HG03025 (cell line): ENCODE results near the gene TRIM41.
"Not testable (repeated sequence)": the region's sequence is repeated elsewhere in the genome, so short reads cannot be mapped to it uniquely, and the experiment has no call there.

Source experiments
- ATAC-seq: cut with Tn5 transposase; IDR thresholded peaks from one replicate; pipeline ENCODE4 v1.9.1; 2021; ENCODE audit warnings: mild to moderate bottlenecking, moderate library complexity; ENCODE audit not compliant: unreplicated experiment, low FRiP score

The TRIM41 gene

GRCh38 chr5:181209006-181209405, 14.1 kb upstream of the TRIM41 start:
- ATAC-seq = not testable (repeated sequence)

DNA sequence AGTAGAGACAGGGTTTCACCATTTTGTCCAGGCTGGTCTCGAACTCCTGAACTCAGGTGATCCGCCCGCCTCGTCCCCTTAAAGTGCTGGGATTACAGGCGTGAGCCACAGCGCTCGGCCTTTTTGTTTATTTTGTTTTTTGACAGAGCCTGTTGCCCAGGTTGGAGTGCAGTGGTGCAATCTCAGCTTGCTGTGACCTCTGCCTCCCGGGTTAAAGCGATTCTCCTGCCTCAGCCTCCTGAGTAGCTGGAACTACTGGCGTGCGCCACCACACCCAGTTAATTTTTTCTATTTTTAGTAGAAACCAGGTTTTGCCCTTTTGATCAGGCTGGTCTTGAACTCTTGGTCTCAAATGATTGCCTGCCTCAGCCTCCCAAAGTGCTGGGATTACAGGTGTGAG, 12.9 kb upstream of the TRIM41 start:
- ATAC-seq = not testable (repeated sequence)

GRCh38 chr5:181210698-181211097, 12.4 kb upstream of the TRIM41 start:
- ATAC-seq = not testable (repeated sequence)

GRCh38 chr5:181211208-181211607, 11.9 kb upstream of the TRIM41 start:
- no peak for ATAC-seq

- no peak for ATAC-seq
These were observed 11.0 kb upstream of the TRIM41 start for GRCh38 chr5:181212080-181212479.

DNA sequence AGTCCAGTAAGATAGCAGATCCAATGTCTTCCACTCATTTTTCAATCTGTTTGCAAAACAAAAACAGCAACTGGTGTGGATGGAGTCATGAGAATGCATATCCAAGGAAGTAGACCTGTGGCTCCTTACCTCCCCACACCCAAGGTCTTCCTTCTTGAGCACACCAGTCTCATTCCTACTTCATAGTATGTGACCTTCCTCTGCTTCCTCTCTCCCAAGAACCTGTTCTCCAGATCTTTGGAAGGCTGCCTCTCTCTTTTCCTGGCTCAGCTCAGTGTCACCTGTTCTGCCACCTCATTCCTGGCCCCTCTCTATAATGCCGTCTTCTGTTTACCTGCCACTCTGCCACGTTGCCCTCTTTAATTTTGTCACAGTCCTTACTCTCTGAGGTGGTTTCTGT, 10.1 kb upstream of the TRIM41 start:
- ATAC-seq = no peak

DNA sequence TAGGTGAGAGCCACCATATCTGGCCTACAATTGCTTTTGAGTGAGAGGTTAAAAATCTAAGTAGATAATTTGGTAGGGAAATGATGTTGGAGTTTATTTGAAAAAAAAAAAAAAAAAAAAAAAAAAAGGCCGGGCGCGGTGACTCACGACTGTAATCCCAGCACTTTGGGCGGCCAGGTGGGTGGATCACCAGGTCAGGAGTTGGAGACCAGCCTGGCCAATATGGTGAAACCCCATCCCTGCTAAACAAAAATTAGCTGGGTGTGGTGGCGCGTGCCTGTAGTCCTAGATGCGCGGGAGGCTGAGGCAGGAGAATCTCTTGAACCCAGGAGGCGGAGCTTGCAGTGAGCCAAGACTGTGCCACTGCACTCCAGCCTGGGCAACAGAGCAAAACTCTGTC, 8.8 kb upstream of the TRIM41 start:
- ATAC-seq = not testable (repeated sequence)

DNA sequence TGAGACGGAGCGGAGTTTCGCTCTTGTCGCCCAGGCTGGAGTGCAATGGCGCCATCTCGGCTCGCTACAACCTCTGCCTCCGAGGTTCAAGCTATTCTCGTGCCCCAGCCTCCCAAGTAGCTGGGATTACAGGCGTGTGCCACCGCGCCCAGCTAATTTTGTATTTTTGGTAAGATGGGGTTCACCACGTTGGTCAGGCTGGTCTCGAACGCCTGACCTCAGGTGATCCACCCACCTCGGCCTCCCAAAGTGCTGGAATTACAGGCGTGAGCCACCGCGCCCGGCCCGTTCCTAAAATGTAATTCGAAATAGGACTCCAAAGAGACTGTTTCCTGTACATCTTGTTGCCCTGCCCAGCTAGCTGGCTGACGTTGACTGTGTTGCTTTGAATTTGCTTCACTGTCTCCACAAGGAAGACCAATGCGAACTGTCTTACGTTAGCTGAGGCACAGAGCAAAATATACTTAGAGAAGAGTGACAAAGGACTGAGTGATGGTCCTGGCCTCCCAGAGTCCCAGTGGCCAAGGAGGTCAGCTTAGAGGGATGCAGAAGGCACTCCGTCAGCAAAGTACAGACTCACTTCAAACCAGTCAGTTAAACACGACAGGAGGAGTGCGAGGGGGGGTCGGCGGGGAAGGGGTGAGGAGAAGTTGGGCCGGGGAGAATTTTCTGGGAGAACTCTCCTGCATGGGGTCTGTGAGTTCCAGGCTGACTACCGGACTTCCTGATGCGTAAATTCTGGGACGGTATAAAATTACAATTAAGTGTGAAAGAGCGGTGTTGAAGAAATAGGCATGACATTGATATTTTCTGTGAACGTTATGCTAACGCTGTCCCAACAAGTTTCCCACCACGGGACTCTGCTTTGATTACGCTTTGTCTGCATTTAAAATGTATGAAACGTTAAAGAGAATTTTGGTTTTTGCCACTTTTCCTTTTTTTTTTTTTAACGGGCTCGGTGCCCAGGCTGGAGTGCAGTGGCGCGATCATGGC, 6.8 kb upstream of the TRIM41 start:
- no peak for ATAC-seq

DNA sequence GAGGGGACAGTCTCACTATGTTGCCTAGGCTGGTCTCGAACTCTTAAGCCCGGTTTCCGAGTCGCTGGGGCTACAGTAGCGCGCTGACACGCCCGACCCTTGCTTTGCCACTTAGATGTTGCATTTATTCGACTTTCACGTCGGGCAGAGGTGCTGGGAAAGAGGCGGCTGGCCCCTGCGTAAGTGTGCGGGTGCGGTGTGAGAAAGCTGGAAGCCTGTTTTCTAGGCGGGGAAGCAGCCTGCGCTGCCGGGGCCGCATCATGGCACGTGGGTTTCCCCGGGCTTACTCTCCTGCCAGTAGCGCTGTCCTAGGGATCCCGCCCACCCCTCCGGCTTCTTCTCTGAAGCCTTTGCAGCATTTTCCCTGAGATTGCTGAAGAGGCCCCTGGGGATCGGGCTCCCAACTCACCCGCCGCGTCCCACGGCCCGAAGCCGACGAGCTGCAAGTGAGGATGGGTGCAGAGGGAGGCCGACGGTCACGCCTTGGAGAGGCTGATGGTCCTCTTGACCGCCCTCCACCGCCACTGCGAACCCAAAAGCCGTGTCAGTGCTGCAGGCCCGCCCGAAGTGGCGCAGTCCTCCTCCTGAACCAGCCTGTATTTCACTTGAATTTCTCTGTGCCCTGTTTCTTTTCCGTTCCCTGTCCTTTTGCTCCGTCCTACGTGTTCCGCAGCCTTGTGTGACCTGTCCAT, 5.8 kb upstream of the TRIM41 start:
- ATAC-seq = peak; percentile 28

DNA sequence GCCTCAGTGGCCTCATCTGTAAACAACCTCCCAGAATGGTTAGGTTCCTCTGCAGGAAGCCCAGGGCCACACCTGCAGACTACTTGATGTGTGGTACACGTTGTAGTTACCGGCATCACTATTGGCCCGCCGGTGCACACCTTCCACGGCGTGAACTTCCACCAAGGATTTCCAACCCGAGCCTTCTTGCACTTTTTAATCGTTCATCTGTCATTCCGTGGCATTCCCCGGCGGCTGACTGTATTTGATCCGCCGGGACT, 5.3 kb upstream of the TRIM41 start:
- peak; percentile 12 for ATAC-seq

DNA sequence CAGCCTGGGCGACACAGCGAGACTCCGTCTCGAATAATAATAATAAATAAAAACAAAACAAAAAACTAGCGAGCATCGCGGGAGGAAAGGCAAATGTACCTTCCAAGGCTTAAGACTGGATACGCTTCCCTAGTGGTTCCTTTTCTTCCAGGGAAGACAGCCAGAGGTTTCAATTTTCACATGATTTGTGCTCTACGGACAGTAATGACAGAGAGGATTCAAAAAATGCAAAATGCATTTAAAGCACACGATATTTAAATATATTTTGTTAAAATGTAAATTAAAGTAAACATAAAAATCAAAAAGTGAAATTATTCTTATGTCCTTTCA, 4.3 kb upstream of the TRIM41 start:
- no peak for ATAC-seq

DNA sequence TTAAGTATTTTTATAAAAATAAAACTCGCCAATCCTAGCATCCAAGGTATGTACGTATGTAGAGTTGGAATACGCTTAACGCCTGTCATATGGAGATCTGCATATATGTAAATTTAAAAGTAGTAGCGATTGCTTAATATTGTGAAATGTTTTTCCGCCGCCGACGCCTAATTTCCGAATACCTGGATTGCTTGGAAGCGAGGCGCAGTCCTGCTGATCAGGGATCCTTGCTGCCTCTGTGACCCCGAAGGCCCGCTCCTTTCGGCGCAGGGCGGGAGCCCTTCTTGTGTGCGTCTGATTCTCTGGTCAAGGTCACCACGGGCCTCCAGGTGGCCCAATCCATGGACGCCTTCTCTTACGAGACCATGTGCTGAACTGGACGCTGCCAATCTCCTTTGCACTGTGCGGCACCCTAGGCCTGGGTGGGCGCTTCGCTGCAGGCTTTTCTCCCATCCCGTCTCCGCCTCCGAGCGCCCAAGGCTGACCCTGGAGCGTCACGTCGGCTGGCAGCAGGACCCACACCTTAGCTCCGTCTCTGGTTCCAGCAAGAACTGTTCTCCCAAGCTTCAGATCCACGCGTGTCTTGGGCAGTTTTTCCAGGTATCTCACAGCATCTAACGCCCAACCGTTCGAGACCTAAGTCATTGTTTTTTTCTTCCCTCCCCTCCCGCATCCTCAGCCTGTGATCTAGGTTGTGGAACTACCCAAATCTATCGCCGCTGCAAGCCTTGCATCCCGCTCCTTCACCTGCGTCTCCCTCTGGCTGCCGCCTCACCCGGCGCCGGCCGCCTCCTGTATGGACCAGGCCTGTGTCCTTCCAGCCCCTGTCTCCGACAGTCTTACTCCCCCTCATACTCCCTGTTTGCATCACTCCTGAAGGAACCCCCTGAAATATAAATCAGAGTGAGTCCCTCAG, 3.6 kb upstream of the TRIM41 start:
- no peak for ATAC-seq

DNA sequence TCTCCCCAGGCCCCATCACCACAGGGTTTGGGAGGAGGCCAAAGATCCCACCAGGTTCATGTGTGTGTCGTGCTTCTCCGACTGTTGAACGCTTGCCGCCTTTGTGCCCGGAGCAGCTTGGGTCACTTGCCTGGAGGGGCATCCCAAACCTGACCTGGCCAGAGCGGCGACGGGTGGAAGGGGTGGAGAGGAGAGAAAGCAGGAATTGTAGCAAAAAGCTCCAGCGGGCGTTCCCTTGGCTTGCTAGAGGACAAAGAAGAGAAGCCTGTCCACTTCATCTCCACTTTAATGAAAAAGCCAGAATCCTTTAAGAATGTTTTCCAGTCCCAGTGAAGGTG, 2.9 kb upstream of the TRIM41 start:
- ATAC-seq = no peak

GRCh38 chr5:181221105-181221791, 1.8 kb upstream of the TRIM41 start:
- ATAC-seq = no peak

DNA sequence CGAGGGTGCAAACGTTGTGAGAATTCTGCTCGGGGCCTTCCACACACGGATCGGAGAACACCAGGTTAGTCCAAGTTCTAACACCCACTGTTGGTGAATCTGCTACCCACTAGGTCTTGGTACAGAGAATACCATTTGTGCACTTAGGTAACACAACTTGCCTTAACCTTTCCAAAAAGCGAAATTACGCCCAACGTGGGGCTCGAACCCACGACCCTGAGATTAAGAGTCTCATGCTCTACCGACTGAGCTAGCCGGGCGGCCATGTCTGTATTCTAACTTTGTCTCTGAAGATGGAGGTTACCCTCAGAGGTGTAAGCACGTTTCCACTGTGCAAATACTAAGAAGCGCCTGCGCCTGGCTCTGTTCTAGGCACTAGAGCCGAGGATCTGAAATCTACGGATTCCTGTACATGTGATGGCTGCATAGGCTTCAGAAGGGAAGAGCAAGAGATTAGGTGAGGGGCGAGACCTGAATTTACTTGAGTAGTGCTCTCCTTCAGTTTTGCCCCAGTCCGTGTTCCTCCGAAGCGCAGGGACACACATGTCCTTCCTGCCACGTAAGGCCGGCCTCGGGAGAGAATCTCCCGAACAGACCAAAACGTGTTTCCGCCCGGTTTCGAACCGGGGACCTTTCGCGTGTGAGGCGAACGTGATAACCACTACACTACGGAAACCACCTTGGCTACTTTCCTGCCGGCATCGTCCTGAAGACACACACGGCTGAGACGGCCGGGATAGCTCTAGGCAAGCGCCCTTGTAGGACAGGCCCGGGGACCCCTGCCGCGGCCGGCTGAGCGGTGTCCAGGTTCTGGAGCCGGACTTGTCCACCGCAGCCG, 1.1 kb upstream of the TRIM41 start:
- ATAC-seq = no peak

DNA sequence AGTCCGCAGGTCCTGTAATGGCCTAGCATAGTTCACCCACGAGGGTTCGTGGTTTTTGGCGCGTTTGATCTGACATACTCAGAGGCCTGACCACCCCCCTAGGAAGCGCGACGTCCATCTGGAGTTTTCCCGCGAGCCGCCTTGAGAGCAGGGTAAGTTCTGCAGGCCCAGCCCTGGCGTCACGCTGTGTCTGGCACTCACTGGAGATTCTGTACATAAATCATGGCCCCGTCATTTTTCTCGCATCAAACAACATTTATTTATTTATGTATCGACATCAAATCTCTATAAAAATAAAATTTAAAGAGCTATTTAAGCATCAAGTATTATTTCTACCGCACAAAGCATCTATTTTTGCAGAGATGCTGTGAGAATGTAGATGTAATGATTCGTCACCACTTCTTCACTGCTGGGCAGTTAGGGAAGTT, 437 bp upstream of the TRIM41 start:
- ATAC-seq = no peak

DNA sequence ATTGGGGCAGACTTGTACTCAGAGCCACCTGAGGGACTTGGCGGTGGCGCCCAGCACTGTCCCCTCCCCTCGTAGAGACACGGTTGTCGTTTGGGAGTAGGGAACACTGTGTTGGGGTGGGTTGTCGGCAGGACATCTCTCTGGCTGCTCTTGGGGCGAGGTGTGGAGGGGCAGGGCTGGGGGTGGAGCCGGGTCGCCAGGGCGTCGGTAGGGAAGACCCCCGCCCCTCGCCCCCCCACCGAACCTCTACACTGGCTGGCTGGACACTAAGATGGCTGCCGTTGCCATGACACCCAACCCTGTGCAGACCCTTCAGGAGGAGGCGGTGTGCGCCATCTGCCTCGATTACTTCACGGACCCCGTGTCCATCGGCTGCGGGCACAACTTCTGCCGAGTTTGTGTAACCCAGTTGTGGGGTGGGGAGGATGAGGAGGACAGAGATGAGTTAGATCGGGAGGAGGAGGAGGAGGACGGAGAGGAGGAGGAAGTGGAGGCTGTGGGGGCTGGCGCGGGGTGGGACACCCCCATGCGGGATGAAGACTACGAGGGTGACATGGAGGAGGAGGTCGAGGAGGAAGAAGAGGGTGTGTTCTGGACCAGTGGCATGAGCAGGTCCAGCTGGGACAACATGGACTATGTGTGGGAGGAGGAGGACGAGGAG, 778 bp downstream of the TRIM41 start:
- ATAC-seq = no peak

DNA sequence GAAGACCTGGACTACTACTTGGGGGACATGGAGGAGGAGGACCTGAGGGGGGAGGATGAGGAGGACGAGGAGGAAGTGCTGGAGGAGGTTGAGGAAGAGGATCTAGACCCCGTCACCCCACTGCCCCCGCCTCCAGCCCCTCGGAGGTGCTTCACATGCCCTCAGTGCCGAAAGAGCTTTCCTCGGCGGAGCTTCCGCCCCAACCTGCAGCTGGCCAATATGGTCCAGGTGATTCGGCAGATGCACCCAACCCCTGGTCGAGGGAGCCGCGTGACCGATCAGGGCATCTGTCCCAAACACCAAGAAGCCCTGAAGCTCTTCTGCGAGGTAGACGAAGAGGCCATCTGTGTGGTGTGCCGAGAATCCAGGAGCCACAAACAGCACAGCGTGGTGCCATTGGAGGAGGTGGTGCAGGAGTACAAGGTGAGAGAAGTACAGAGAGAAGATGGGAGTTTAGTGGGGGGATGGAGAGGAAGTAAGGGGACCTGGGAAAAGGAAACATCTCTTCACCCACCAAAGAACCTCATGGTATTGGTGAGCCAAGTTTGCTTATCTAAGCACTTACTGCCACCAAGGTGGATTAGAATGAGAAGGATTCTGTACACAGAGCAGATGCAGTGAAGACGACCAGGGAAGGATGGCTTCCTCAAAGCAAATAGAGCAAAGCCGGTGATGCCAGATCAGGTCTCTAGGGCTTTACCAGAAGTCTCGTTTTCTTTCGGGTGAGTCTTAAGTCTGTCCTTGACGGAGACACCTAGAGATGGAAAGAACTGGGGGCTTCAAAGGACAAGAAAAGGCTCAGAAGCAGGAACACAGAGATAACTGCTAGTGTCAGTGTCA, 1.5 kb downstream of the TRIM41 start:
- no peak for ATAC-seq
